ENCODE data around the gene ELF4. TPM values are rescaled to one million over a fixed set of nuclear protein-coding genes. Genes with fewer than 3 reads are reported as not detected.

ELF4 gene
- total RNA-seq, 4 donors from 2014 or later: 4.5 to 9.5 (median 7.5) TPM

DNA sequence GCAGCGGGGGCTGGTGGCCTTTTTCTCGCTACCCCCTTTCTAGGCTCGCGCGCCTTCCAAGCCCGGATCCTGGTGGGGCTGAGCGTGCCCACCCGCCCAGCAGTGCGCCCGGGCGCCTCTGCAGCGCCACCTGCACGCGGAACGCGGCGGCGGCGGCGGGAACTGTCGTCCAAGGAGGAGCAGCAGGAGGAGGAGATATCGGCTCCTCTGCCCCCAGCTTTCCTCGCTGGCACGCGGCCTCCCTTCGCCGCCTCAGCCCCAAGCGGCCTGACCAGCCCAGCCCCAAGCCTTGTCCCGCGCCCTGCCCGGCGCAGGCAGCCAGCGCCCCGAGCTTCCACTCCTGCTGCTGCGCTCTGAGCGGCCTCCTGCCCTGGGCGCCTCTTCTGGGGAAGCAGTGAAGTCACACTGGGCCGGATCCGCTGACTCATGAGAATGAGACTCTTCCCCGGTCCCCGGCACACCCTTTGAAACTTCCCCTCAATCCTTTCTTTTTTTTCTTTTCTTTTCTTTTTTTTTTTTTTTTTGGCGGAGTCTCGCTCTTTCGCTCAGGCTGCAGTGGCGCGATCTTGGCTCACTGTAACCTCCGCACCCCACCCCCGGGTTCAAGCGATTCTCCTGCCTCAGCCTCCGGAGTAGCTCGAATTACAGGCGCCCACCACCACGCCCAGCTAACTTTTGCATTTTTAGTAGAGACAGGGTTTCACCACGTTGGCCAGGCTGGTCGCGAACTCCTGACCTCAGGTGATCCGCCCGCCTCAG, 10.6 kb upstream of the ELF4 start:
- H3K36me3 ChIP-seq: no peaks in the 10 kb centered on the region
- peaks cover 0 to 27% (median 0%) of the 10 kb centered on the region in 3 donors for H3K4me1 ChIP-seq
- no peak for TF ChIP-seq EP300 (IDR thresholded peaks at IDR 0.05)
- no peak for TF ChIP-seq POLR2A (IDR thresholded peaks at IDR 0.05)
- TF ChIP-seq POLR2AphosphoS5 (IDR thresholded peaks at IDR 0.05): peak; percentile 21
- TF ChIP-seq, protein P1, sequence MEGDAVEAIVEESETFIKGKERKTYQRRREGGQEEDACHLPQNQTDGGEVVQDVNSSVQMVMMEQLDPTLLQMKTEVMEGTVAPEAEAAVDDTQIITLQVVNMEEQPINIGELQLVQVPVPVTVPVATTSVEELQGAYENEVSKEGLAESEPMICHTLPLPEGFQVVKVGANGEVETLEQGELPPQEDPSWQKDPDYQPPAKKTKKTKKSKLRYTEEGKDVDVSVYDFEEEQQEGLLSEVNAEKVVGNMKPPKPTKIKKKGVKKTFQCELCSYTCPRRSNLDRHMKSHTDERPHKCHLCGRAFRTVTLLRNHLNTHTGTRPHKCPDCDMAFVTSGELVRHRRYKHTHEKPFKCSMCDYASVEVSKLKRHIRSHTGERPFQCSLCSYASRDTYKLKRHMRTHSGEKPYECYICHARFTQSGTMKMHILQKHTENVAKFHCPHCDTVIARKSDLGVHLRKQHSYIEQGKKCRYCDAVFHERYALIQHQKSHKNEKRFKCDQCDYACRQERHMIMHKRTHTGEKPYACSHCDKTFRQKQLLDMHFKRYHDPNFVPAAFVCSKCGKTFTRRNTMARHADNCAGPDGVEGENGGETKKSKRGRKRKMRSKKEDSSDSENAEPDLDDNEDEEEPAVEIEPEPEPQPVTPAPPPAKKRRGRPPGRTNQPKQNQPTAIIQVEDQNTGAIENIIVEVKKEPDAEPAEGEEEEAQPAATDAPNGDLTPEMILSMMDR (IDR thresholded peaks at IDR 0.05): peak; percentile 57 to 82 (median 74)
- H3K9me3 ChIP-seq: no peaks in the 10 kb centered on the region
- peak; percentile 75 for ATAC-seq
- no peaks in the 10 kb centered on the region for H3K27me3 ChIP-seq
- 0% methylated on average over 9 of the region's 58 CpGs; no CpG with 5 or more reads in 1 of the 2 donors for WGBS, 2 donors (ENCODE audit: low coverage in 1 of 2)
- H3K27ac ChIP-seq: peak overlapping the region; percentile 26 to 79 (median 76)
- peak overlapping the region; percentile 39 to 45 for H3K4me3 ChIP-seq

DNA sequence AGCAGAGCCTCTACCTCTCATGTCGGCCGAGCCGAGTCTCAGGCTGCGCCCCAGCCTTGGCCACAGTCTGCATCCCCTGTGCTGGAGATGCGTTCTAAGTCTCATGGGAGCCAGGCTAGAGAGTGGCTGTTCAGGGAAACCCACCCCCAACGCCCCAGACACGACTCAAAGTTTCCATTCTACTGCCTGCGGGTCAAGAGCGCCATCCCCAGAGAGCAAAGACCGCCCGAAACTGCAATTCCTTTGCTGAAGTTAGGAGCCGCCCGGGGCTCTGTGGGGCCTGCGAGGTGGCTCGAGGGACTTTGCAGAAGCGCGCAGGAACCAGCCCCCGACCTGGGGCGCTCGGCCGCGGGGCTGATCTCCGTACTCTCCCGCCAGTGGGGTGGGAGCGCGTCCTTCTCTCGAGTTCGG, 10.0 kb upstream of the ELF4 start:
- H3K36me3 ChIP-seq: no peaks in the 10 kb centered on the region
- no peaks in the 10 kb centered on the region for H3K27me3 ChIP-seq
- peak; percentile 18 for ATAC-seq
- 35% methylated on average over 5 of the region's 28 CpGs; no CpG with 5 or more reads in 1 of the 2 donors for WGBS, 2 donors (ENCODE audit: low coverage in 1 of 2)
- H3K27ac ChIP-seq: peak overlapping the region; percentile 26 to 79 (median 76)
- H3K4me1 ChIP-seq: peaks cover 0 to 22% (median 0%) of the 10 kb centered on the region in 3 donors
- H3K4me3 ChIP-seq: peak overlapping the region; percentile 39 to 45
- no peaks in the 10 kb centered on the region for H3K9me3 ChIP-seq
- no peak for TF ChIP-seq EP300 (IDR thresholded peaks at IDR 0.05)
- TF ChIP-seq POLR2AphosphoS5 (IDR thresholded peaks at IDR 0.05): no peak
- TF ChIP-seq, protein P1 (IDR thresholded peaks at IDR 0.05): no peak
- no peak for TF ChIP-seq POLR2A (IDR thresholded peaks at IDR 0.05)

DNA sequence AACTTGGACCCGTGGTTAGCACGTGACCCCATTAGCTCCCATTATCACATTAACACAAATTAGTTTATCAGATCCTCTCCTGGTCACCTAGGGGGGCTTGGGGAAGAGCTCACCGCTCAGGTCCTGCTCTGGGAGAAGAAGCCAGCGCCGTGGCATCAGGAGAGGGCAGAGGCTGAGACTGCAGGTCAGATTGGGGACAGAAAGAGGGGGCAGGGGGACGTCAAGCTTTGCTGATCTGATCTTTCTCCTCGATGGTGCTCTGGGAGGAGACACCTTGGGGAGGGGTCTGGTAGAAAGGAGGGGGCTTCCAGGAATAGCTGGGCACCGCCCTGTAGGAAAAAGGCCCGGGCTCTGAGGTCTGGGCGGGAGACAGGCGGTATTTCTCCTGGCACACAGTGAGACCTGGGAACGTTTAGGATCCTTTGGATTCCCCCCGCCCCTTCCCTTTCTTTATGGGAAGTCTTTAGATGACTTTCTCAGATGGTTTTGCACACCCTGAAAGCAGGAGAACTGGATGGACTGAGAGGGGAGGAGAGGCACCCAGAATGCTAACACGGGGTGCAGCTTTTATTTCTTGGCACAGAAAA, 9.1 kb upstream of the ELF4 start:
- TF ChIP-seq, protein P1 (IDR thresholded peaks at IDR 0.05): no peak
- TF ChIP-seq POLR2A (IDR thresholded peaks at IDR 0.05) (no peak), EP300 (IDR thresholded peaks at IDR 0.05) (no peak), POLR2AphosphoS5 (IDR thresholded peaks at IDR 0.05) (no peak)
- Histone ChIP-seq H3K4me1 (peaks cover 0 to 22% (median 0%) of the 10 kb centered on the region in 3 donors), H3K36me3 (no peaks in the 10 kb centered on the region), H3K4me3 (no peak overlapping the region), H3K27ac (peak overlapping the region in 3 of 4 donors; percentile 26 to 79 (median 37)), H3K9me3 (no peaks in the 10 kb centered on the region), H3K27me3 (no peaks in the 10 kb centered on the region)
- whole genome bisulfite sequencing, 2 donors (ENCODE audit: low coverage in 1 of 2): 7 to 30% methylated on average over 2 to 3 of the region's 14 CpGs
- ATAC-seq: no peak

DNA sequence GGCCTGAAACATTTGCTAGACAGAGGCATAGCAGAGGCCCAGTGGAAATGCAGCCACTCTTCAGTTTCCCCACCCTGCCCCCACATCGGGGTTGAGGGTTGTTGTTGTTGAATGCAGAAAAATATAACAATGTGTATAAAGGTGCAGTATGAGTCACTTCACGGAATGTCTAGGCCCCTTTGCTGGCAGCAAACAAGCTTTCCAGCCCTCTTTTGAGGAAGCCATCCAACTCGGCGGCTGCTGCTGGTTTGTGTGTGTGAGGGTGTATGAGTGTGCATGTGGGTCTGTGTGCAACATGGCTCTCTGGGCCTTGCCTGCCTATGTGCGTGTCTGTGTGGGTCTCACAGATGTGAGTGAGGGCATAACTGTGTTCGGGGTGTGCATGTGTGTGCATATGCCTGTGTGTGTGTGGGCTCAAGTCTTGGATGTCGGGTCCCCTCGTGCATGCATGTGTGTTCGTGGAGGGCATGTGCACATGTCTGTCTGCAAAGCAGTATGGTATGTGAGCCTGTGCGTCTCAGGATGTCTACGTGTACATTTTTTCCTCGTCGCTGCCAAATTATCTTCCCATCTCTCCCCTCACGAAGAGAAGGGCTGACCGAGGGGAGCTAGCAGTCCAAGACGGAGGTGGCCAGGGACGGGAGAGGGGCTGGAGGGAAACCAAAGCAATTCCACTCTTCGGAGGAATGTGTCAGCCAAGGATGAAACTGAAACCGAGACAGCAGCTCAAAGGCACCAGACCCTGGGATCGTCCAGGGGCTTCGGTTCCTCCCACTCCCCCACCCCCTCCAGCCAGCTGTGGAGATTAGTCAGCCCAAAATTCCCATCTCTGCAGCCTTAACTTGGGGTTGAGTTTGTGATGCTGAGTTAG, 8.4 kb upstream of the ELF4 start:
- no peak overlapping the region for H3K4me3 ChIP-seq
- H3K9me3 ChIP-seq: no peaks in the 10 kb centered on the region
- no peaks in the 10 kb centered on the region for H3K36me3 ChIP-seq
- ATAC-seq: no peak
- WGBS, 2 donors (ENCODE audit: low coverage in 1 of 2): 16 to 30% methylated on average over 2 of the region's 21 CpGs
- H3K27me3 ChIP-seq: no peaks in the 10 kb centered on the region
- no peak for TF ChIP-seq EP300 (IDR thresholded peaks at IDR 0.05)
- TF ChIP-seq, protein P1 (IDR thresholded peaks at IDR 0.05): no peak
- TF ChIP-seq POLR2AphosphoS5 (IDR thresholded peaks at IDR 0.05): no peak
- TF ChIP-seq POLR2A (IDR thresholded peaks at IDR 0.05): no peak
- peak overlapping the region in 3 of 4 donors; percentile 35 to 79 (median 37) for H3K27ac ChIP-seq
- peaks cover 0 to 22% (median 0%) of the 10 kb centered on the region in 3 donors for H3K4me1 ChIP-seq

Data from gastroesophageal sphincter (tissue), 4 donors.